Small intestine (tissue), 7 donors: Measurements from ENCODE around the gene OXT. TPM values are rescaled to one million over a fixed set of nuclear protein-coding genes. Genes with fewer than 3 reads are reported as not detected.
"Not testable (repeated sequence)": the region's sequence is repeated elsewhere in the genome, so short reads cannot be mapped to it uniquely, and the experiment has no call there.

Experiments
- DNase-seq, 2 donors: peaks; one replicate each; pipeline versions ENCODE4 v3.0.0 to v3.0.0-alpha.2; 2013
- FAIRE-seq: peaks from 2 replicates; lab custom pipeline; 2012; peaks lifted over from hg19 to GRCh38; lab: Jason Lieb, UNC
- H3K27ac ChIP-seq, 3 donors: one replicate each; pipeline ENCODE4 v1.5.1; 2013; ENCODE audit warnings: low read length in 2 of 3, mild to moderate bottlenecking in 2 of 3, control low read depth in 1 of 3, inconsistent platforms in 1 of 3, low read depth in 1 of 3, moderate library complexity in 1 of 3
- H3K27me3 ChIP-seq, 3 donors: one replicate each; pipeline ENCODE4 v1.6.1; 2013; ENCODE audit warnings: low read length in 3 of 3, inconsistent platforms in 1 of 3; ENCODE audit not compliant: control insufficient read depth in 3 of 3, insufficient read depth in 3 of 3
- H3K36me3 ChIP-seq, 3 donors: one replicate each; pipeline ENCODE4 v1.6.1; 2013; ENCODE audit warnings: low read length in 3 of 3, inconsistent platforms in 1 of 3, low read depth in 1 of 3, mild to moderate bottlenecking in 1 of 3, moderate library complexity in 1 of 3; ENCODE audit not compliant: control insufficient read depth in 3 of 3, insufficient read depth in 2 of 3
- H3K4me1 ChIP-seq, 3 donors: one replicate each; pipeline ENCODE4 v1.6.1; 2013; ENCODE audit warnings: low read length in 2 of 3, inconsistent platforms in 1 of 3, low read depth in 1 of 3, mild to moderate bottlenecking in 1 of 3, moderate library complexity in 1 of 3; ENCODE audit not compliant: control insufficient read depth in 3 of 3, insufficient read depth in 2 of 3
- H3K4me3 ChIP-seq, 3 donors: one replicate each; pipeline ENCODE4 v1.5.1; 2013; ENCODE audit warnings: low read length in 3 of 3, control low read depth in 1 of 3, inconsistent platforms in 1 of 3, low read depth in 1 of 3, mild to moderate bottlenecking in 1 of 3, moderate library complexity in 1 of 3
- H3K9me3 ChIP-seq, 2 donors: one replicate each; pipeline ENCODE4 v1.6.1; 2013; ENCODE audit warnings: low read depth in 1 of 2, low read length in 1 of 2; ENCODE audit not compliant: control insufficient read depth in 2 of 2, insufficient read depth in 1 of 2
- WGBS, 3 donors: extraction: QIAGEN DNeasy Blood & Tissue Kit; methylation state at CpG; one replicate each; pipeline ENCODE4 v1.1.7; 2013; 5-methylcytosine and 5-hydroxymethylcytosine counted together
- polyA plus RNA-seq, 4 donors: library from polyadenylated mRNA; stranded (reverse) in 3 of 4; unstranded in 1 of 4; fragments of 200-250 nt in 3 of 4; fragments of 120-200 nt in 1 of 4; gene quantifications; one replicate each; pipeline versions ENCODE4 v1.2.1 to v1.2.3, GENCODE V29; 2013
- donor health status: healthy with polysubstance abuse.
- donor health status: control.
- donor health status: control.
- donor health status: Bipolar disorder and iron deficiency.
- donor health status: healthy.

Gene OXT
- polyA plus RNA-seq, 4 donors: 2.7 to 45.8 (median 20.9) TPM

GRCh38 chr20:3068075-3068474, 3.3 kb upstream of the OXT start:
- H3K9me3 ChIP-seq: peaks cover 0 to 4% of the 10 kb centered on the region in 2 donors
- 67 to 71% (median 68%) methylated on average over 8 of the region's 8 CpGs for WGBS, 3 donors
- no peak overlapping the region for H3K27ac ChIP-seq
- peaks cover 0 to 7% (median 0%) of the 10 kb centered on the region in 3 donors for H3K27me3 ChIP-seq
- peaks cover 0 to 4% (median 0%) of the 10 kb centered on the region in 3 donors for H3K36me3 ChIP-seq
- FAIRE-seq (no peak), DNase-seq (no peak)
- peaks cover 0 to 6% (median 3%) of the 10 kb centered on the region in 3 donors for H3K4me1 ChIP-seq
- H3K4me3 ChIP-seq: no peak overlapping the region

GRCh38 chr20:3068986-3069900, 2.2 kb upstream of the OXT start:
- Histone ChIP-seq H3K4me1 (peaks cover 0 to 7% (median 3%) of the 10 kb centered on the region in 3 donors), H3K9me3 (peaks cover 0 to 4% of the 10 kb centered on the region in 2 donors), H3K4me3 (no peak overlapping the region), H3K27ac (no peak overlapping the region), H3K27me3 (peaks cover 0 to 7% (median 0%) of the 10 kb centered on the region in 3 donors), H3K36me3 (peaks cover 0 to 4% (median 0%) of the 10 kb centered on the region in 3 donors)
- no peak for FAIRE-seq
- 64 to 79% (median 65%) methylated on average over 8 of the region's 8 CpGs for WGBS, 3 donors
- peak; percentile 35 to 68 for DNase-seq

GRCh38 chr20:3070725-3071124, 695 bp upstream of the OXT start:
- 57 to 81% (median 73%) methylated on average over 4 of the region's 4 CpGs for WGBS, 3 donors

GRCh38 chr20:3071266-3071609, 182 bp upstream of the OXT start:
- H3K36me3 ChIP-seq: peaks cover 0 to 4% (median 0%) of the 10 kb centered on the region in 3 donors
- WGBS, 3 donors: 86 to 89% (median 87%) methylated on average over 12 to 16 of the region's 16 CpGs
- DNase-seq (no peak), FAIRE-seq (no peak)
- H3K9me3 ChIP-seq: peaks cover 0 to 4% of the 10 kb centered on the region in 2 donors
- H3K4me3 ChIP-seq: peak overlapping the region in 2 of 3 donors; percentile 35 to 62
- no peak overlapping the region for H3K27ac ChIP-seq
- H3K4me1 ChIP-seq: peaks cover 0 to 13% (median 3%) of the 10 kb centered on the region in 3 donors
- H3K27me3 ChIP-seq: peaks cover 0 to 7% (median 0%) of the 10 kb centered on the region in 3 donors

More at GRCh38 chr20:3070725-3071124, 695 bp upstream of the OXT start:
- peaks cover 0 to 13% (median 3%) of the 10 kb centered on the region in 3 donors for H3K4me1 ChIP-seq
- H3K4me3 ChIP-seq: no peak overlapping the region
- H3K27ac ChIP-seq: no peak overlapping the region
- DNase-seq: no peak
- peaks cover 0 to 4% of the 10 kb centered on the region in 2 donors for H3K9me3 ChIP-seq
- no peak for FAIRE-seq
- peaks cover 0 to 4% (median 0%) of the 10 kb centered on the region in 3 donors for H3K36me3 ChIP-seq
- H3K27me3 ChIP-seq: peaks cover 0 to 7% (median 0%) of the 10 kb centered on the region in 3 donors

- Histone ChIP-seq H3K9me3 (peaks cover 0 to 4% of the 10 kb centered on the region in 2 donors), H3K4me3 (peak overlapping the region in 1 of 3 donors; percentile 35), H3K27ac (no peak overlapping the region), H3K27me3 (peaks cover 0 to 13% (median 0%) of the 10 kb centered on the region in 3 donors), H3K36me3 (peaks cover 0 to 4% (median 0%) of the 10 kb centered on the region in 3 donors), H3K4me1 (peaks cover 0 to 13% (median 3%) of the 10 kb centered on the region in 3 donors)
- FAIRE-seq: no peak
- no peak for DNase-seq
- WGBS, 3 donors: 79 to 89% (median 85%) methylated on average over 22 of the region's 22 CpGs
These were observed 1.3 kb downstream of the OXT start for GRCh38 chr20:3072530-3073250.

- not testable (repeated sequence) for H3K27ac ChIP-seq, H3K4me3 ChIP-seq, DNase-seq, FAIRE-seq, H3K9me3 ChIP-seq, H3K36me3 ChIP-seq
- Histone ChIP-seq H3K27me3 (peaks cover 0 to 13% (median 0%) of the 10 kb centered on the region in 3 donors), H3K4me1 (peaks cover 0 to 13% (median 3%) of the 10 kb centered on the region in 3 donors)
- WGBS, 3 donors: 91 to 94% (median 94%) methylated on average over 8 of the region's 8 CpGs
These were observed 1.8 kb downstream of the OXT start for GRCh38 chr20:3073251-3073643.

- H3K4me1 ChIP-seq: peaks cover 0 to 13% (median 3%) of the 10 kb centered on the region in 3 donors
- peaks cover 0 to 4% of the 10 kb centered on the region in 2 donors for H3K9me3 ChIP-seq
- H3K27me3 ChIP-seq: peaks cover 0 to 15% (median 0%) of the 10 kb centered on the region in 3 donors
- DNase-seq: peak; percentile 28 to 44
- FAIRE-seq: no peak
- no peak overlapping the region for H3K4me3 ChIP-seq
- H3K27ac ChIP-seq: no peak overlapping the region
- H3K36me3 ChIP-seq: no peaks in the 10 kb centered on the region
- WGBS, 3 donors: 12 to 39% (median 30%) methylated on average over 6 of the region's 6 CpGs
These were observed 3.4 kb downstream of the OXT start for GRCh38 chr20:3074812-3075211.

- WGBS, 3 donors: 69 to 80% (median 75%) methylated on average over 6 of the region's 6 CpGs
- not testable (repeated sequence) for H3K36me3 ChIP-seq, FAIRE-seq, H3K27ac ChIP-seq, H3K4me3 ChIP-seq, H3K9me3 ChIP-seq, DNase-seq
- Histone ChIP-seq H3K4me1 (peaks cover 0 to 13% (median 3%) of the 10 kb centered on the region in 3 donors), H3K27me3 (peaks cover 0 to 16% (median 0%) of the 10 kb centered on the region in 3 donors)
These were observed 3.9 kb downstream of the OXT start for GRCh38 chr20:3075315-3075714.
